NCI-H2171 treated with DMSO at 0.1 percent for 48 hours (cell line): ENCODE data around the gene OLFM2.
"Not testable (repeated sequence)": the region's sequence is repeated elsewhere in the genome, so short reads cannot be mapped to it uniquely, and the experiment has no call there.

ENCODE experiments used
- DNase-seq: peaks from one replicate; lab custom pipeline; 2025; lab: John Stamatoyannopoulos, UW

OLFM2 gene

GRCh38 chr19:9861503-9861902 lies 74.8 kb downstream of the OLFM2 start:
- no peak for DNase-seq

- no peak for DNase-seq
Measured at GRCh38 chr19:9860407-9860806, 75.9 kb downstream of the OLFM2 start.

- DNase-seq: no peak
Measured at GRCh38 chr19:9858766-9859165, 77.5 kb downstream of the OLFM2 start.

- DNase-seq: no peak
Measured at GRCh38 chr19:9857920-9858746, 78.2 kb downstream of the OLFM2 start.

GRCh38 chr19:9857076-9857721 lies 79.1 kb downstream of the OLFM2 start:
- no peak for DNase-seq

GRCh38 chr19:9856609-9857008 lies 79.7 kb downstream of the OLFM2 start:
- DNase-seq: no peak

GRCh38 chr19:9854282-9854846 lies 82.0 kb downstream of the OLFM2 start:
- no peak for DNase-seq

- peak; percentile 98 for DNase-seq
Measured at GRCh38 chr19:9850235-9850959, 85.9 kb downstream of the OLFM2 start.

- peak; percentile 67 for DNase-seq
Measured at GRCh38 chr19:9849791-9850190, 86.5 kb downstream of the OLFM2 start.

- DNase-seq: peak; percentile 89
Measured at GRCh38 chr19:9848762-9849161, 87.6 kb downstream of the OLFM2 start.

- peak; percentile 56 for DNase-seq
Measured at GRCh38 chr19:9848060-9848459, 88.3 kb downstream of the OLFM2 start.

GRCh38 chr19:9847087-9847671 lies 89.1 kb downstream of the OLFM2 start:
- DNase-seq: peak; percentile 62

- DNase-seq: not testable (repeated sequence)
Measured at GRCh38 chr19:9843626-9844273, 92.6 kb downstream of the OLFM2 start.

- DNase-seq: no peak
Measured at GRCh38 chr19:9842834-9843625, 93.3 kb downstream of the OLFM2 start.

- DNase-seq: peak; percentile 46
Measured at GRCh38 chr19:9839415-9839814, 96.9 kb downstream of the OLFM2 start.

- no peak for DNase-seq
Measured at GRCh38 chr19:9838324-9838723, 98.0 kb downstream of the OLFM2 start.

GRCh38 chr19:9836021-9836420 lies 100.3 kb downstream of the OLFM2 start:
- DNase-seq: peak; percentile 6

GRCh38 chr19:9835507-9835949 lies 100.8 kb downstream of the OLFM2 start:
- DNase-seq: no peak

- DNase-seq: peak; percentile 99
Measured at GRCh38 chr19:9834726-9835506, 101.4 kb downstream of the OLFM2 start, which contains the start of gene PIN1. TSS of gene PIN1 (plus strand) at chr19:9835318. CDS start at chr19:9835345, 27 bp downstream.

- DNase-seq: no peak
Measured at GRCh38 chr19:9834307-9834725, 102.0 kb downstream of the OLFM2 start.
